ENCODE results near the gene SLC26A1.

GRCh38 chr4:991451-992296 lies 1.5 kb downstream of the SLC26A1 start:
- TF ChIP-seq CTCF (IDR thresholded peaks at IDR 0.05) (no peak), POLR2A (IDR thresholded peaks at IDR 0.05) (no peak)
